Hepatic stellate cell (primary cell): ENCODE results near the gene USP34.
"Not testable (repeated sequence)": the region's sequence is repeated elsewhere in the genome, so short reads cannot be mapped to it uniquely, and the experiment has no call there.

ENCODE experiments used
- DNase-seq: peaks from one replicate; pipeline ENCODE4 v3.0.0; 2011; ENCODE audit warnings: low spot score

Gene USP34

GRCh38 chr2:61182059-61182383 is 288.9 kb downstream of the USP34 start:
- DNase-seq = no peak

- DNase-seq = no peak
Observed at GRCh38 chr2:61181382-61182058, 289.4 kb downstream of the USP34 start.

- DNase-seq = no peak
Observed at GRCh38 chr2:61180686-61181085, 290.2 kb downstream of the USP34 start.

DNA sequence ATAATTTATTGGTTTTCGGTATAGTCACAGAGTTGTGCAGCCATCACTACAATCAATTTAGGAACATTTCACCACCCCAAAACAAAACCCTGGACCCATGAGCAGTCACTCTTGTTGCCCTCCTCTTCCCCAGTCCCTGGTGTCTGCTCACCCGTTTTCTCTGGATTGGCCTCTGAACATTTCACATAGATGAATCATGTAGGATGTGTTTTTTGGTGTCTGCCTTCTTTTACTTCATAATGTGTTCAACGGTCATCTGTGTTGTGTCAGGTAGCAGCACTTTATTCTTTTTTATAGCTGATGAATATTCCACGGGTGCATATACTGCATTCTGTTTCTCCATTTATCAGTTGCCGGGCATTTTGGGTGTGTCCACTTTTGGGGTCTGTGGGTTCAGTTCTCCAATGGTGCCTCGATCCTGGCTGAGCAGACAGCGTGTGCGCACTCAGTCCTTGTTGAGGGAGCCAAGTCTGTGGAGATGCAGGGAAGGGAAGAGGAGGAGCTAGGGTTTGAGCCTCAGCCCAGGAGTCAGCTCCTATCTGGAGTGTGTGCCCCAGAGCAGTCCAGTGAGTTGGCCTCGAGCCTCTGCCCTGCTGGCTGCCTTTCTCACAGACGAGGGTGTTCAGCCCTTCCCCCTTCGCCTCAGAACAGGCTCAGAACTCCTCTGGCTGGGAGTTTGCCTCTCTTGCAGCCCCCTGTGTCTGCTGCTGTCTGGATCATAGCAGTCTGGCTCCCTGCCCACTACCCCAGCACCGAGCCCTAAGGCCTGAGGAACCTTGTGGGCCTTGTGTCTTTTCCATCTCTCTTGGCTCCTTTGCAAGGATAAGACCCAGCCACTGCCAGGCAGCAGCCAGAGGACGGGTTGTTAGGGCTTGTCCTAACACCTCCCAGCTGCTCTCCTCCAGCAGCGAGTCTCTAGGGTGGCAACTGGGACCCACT is 290.9 kb downstream of the USP34 start:
- peak; percentile 64 for DNase-seq

GRCh38 chr2:61178603-61179545 is 292.0 kb downstream of the USP34 start:
- DNase-seq = no peak

GRCh38 chr2:61177727-61178549 is 292.9 kb downstream of the USP34 start:
- DNase-seq = peak; percentile 34

DNA sequence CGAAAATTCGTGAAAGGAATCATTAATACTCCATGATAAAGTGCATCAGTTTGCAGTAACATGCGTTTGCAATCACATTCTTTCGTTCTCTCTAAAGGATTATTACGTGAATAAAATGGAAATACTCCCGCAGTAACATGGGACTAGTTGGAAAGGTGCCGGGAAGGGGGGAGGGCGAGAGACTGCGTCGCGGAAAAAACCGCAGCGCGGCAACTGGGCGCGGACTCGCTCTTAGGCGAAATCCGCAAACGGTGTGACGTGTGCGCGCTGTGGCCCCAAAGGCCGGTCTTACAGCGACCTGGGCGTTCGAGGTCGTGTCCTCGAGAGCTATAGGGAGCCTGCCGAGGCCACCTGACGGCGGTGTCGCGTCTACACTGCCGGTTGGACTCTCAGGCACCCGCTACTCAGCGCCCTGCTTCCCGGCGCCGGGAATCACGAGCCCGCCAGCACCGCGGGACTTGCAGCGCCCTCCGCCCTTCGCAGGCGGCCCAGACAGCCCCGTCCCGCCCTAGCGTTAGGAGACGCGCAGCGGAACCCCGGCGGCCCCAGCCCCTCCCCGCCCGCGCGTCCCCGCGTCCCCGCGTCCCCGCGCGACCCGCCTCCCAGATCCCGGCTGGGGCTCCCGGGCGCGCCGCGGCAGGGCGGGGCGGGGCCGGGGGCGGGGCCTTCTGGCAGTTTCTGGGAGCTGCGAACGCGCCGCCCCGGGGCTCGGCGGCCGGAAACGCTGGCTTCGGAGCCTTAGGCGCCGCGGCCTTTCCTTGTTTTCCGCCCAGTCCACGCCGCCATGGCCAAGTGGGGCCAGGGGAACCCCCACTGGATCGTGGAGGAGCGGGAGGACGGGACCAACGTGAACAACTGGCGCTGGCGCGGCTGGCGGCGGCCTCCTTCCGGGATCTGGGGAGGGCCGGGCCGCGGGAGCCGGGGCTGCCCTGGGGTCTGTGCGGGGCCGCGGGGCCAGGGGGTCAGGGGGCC is 293.8 kb downstream of the USP34 start:
- DNase-seq = peak; percentile 99

DNA sequence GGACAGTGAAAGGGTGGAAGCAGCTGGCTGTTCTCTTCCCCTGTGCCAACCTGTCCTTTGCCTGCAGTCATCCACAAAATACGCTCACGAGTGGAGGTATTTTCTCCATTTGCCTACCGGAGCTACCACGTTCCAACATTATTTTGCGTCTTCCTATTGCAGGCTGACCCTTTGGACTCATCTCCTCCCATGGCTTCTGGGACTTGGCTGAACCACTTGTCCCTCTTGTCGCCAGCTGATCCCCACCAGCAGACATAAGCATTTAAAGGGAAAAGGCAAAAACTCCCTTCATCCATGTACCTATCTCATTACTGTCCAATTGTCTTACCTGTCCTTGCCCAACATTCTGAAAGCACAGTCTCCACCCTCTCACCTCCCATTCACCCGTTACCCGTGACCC is 295.9 kb downstream of the USP34 start:
- no peak for DNase-seq

GRCh38 chr2:61173116-61173515 is 297.8 kb downstream of the USP34 start:
- DNase-seq = no peak

GRCh38 chr2:61172671-61173070 is 298.2 kb downstream of the USP34 start:
- DNase-seq = no peak

DNA sequence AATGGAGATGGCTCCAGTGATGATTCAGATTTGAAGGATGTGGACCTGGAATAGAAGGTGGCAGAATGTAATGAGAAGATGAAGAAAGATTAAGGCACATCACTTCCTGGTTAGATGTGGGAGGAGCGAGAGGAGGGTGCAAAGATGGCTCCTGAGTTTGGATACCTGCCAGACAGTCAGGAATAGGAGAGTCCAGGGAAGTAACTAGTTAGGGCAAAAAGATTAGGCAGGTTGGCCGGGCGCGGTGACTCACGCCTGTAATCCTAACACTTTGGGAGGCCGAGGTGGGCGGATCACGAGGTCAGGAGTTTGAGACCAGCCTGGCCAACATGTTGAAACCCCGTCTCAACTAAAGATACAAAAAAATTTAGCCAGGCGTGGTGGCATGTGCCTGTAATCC is 303.3 kb downstream of the USP34 start:
- DNase-seq = no peak

DNA sequence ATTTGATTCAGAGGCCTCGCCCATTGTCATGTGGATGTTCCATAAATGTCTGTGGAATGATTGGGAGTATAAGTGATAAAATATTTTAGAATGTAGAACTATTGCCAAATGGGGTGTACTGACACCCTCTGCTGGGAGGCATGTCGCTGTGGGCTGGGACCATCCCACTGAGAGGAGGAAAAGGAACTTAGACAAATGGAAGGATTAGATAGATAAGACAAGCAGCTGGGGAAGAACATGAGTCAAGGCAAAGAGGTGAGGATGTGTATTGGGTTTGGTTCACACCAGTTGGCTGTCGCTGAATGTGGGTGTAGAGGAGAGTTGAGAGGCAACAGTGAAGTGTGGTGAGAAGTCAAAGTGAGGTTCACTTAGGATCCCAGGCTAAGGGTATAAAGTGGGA is 304.9 kb downstream of the USP34 start:
- DNase-seq = no peak

DNA sequence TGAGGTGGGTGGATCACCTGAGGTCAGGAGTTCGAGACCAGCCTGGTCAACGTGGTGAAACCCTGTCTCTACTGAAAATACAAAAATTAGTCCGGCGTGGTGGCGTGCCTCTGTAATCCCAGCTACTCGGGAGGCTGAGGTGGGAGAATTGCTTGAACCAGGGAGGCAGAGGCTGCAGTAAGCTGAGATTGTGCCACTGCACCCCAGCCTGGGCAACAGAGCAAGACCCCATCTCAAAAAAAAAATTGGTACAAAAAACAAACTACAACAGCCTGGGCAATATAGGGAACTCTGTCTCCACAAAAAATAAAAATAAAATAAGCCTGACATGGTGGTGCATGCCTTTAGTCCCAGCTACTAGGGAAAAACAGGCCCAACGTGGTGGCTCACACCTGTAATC is 305.8 kb downstream of the USP34 start:
- DNase-seq = not testable (repeated sequence)

GRCh38 chr2:61162721-61163120 is 308.2 kb downstream of the USP34 start:
- DNase-seq = no peak

DNA sequence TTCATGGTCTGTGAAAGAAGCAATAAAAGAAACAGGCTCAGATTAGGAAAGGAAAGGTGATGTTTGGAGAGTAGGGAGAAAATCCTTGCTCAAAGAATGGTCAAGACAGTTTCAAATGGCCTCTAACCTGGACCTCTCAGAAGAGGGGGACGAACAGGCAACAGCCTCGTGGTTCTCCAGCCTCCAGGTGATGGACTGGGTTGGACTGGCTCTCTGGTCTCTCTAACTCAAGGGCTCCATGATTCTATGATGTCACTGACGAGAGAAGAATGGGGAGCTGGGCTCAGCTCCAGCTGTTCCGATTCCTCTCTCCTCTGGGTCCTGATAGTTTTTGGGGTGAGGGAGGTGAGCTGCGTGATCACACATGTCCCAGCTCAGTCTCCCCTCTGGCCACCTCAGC is 309.0 kb downstream of the USP34 start, which contains the start of gene C2orf74:
Gene C2orf74 (plus strand): TSS at position 301 of the 400 bp plus-strand sequence. CDS start 327 bp downstream, outside the sequence.
- DNase-seq = no peak

DNA sequence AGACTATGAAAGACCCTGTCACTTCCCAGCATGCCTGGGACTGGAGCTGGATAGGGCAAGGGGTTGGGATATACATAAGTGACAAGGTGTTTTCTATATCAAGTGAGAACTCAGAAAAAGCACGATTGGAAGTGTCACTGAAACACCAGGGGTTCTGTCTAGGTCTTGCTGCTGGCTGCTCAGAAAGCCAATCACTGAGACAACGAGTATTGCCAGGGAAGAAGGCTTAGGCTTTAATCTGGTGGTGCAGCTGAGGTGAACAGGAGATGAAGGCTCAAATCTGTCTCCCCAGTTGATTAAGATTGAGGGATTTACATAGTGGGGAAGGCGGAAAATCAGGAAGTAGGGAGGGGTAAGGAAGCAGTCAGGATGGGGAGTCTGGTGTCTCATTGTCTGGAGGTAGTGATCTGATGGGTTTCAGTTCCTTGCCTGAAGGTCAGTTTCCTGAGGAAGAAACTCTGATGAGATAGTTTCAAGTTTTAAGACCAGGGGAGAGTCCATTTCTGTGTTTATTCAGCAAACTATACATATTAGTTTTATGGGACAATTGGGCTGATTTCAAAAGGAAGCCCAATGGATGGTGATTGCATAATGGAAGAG is 312.4 kb downstream of the USP34 start:
- no peak for DNase-seq

- DNase-seq = no peak
Observed at GRCh38 chr2:61157371-61158003, 313.4 kb downstream of the USP34 start.

DNA sequence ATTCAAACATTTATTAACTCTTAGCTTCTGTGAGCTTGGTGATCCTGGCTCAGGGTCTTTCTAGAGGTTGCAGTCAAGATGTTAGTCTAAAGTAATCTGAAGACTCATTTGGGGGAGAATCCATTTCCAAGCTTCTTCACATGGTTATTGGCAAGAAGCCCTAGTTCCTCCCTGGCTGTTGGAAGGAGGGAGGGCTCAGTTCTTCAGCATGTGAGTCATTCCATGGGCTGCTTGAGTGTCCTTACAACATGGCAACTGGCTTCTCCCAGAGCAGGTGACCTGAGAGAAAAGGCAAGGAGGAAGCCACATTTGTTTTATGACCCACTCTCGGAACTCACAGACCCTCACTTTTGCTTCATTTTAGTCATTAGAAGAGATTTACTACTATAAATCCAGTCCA is 319.5 kb downstream of the USP34 start:
- DNase-seq = no peak

- no peak for DNase-seq
Observed at GRCh38 chr2:61149074-61149473, 321.8 kb downstream of the USP34 start.
